ENCODE results near the gene HHIPL2. TPM values are rescaled to one million over a fixed set of nuclear protein-coding genes. Genes with fewer than 3 reads are reported as not detected.
"Not testable (repeated sequence)": the region's sequence is repeated elsewhere in the genome, so short reads cannot be mapped to it uniquely, and the experiment has no call there.

Gene HHIPL2
- total RNA-seq, 2 experiments from 2014 or later = 0.22 to 0.77 TPM

GRCh38 chr1:222522105-222522915 lies 25.6 kb downstream of the HHIPL2 start:
- Histone ChIP-seq H3K4me1 (ENCODE audit: insufficient read depth, low read length) (no peaks in the 10 kb centered on the region), H3K9me3 (ENCODE audit: control insufficient read depth in 1 of 2, insufficient read depth in 1 of 2, low read length in 2 of 2) (no peaks in the 10 kb centered on the region), H3K27me3 (ENCODE audit: control insufficient read depth in 1 of 2, insufficient read depth in 2 of 2, low read length in 2 of 2) (no peaks in the 10 kb centered on the region), H3K27ac (ENCODE audit: low read depth in 1 of 2, low read length in 2 of 2) (no peak overlapping the region), H3K36me3 (ENCODE audit: insufficient read depth, low read length) (no peaks in the 10 kb centered on the region), H3K4me3 (ENCODE audit: low read length) (no peak overlapping the region)
- TF ChIP-seq CTCF (IDR thresholded peaks at IDR 0.05) = no peak
- no peaks in the 10 kb centered on the region for H3K36me3 Mint-ChIP-seq (ENCODE audit: low read depth)
- H3K27ac Mint-ChIP-seq = no peak overlapping the region
- intact Hi-C loops (cut with DNase I, micrococcal nuclease) = no loop called here
- no peak overlapping the region for H3K4me3 Mint-ChIP-seq
- DNase-seq = no peak
- peaks cover 3% of the 10 kb centered on the region for H3K9me3 Mint-ChIP-seq
- ChIA-PET CTCF (no interaction called here), POLR2A (no interaction called here)
- H3K27me3 Mint-ChIP-seq = peaks cover 16% of the 10 kb centered on the region
- H3K4me1 Mint-ChIP-seq (ENCODE audit: low read depth) = no peaks in the 10 kb centered on the region
- ATAC-seq (ENCODE audit: poor library complexity) = no peak

- Histone ChIP-seq H3K9me3 (ENCODE audit: control insufficient read depth in 1 of 2, insufficient read depth in 1 of 2, low read length in 2 of 2) (no peaks in the 10 kb centered on the region), H3K36me3 (ENCODE audit: insufficient read depth, low read length) (no peaks in the 10 kb centered on the region)
- H3K9me3 Mint-ChIP-seq = no peaks in the 10 kb centered on the region
Observed at GRCh38 chr1:222521299-222522104, 26.4 kb downstream of the HHIPL2 start.

GRCh38 chr1:222489496-222489895 lies 58.4 kb downstream of the HHIPL2 start:
- intact Hi-C loops (cut with DNase I, micrococcal nuclease); H3K4me1 ChIP-seq (ENCODE audit: insufficient read depth, low read length); H3K27ac ChIP-seq (ENCODE audit: low read depth in 1 of 2, low read length in 2 of 2); H3K4me3 Mint-ChIP-seq; H3K27ac Mint-ChIP-seq; H3K27me3 Mint-ChIP-seq; CTCF ChIA-PET; H3K9me3 ChIP-seq (ENCODE audit: control insufficient read depth in 1 of 2, insufficient read depth in 1 of 2, low read length in 2 of 2); H3K4me1 Mint-ChIP-seq (ENCODE audit: low read depth); H3K36me3 ChIP-seq (ENCODE audit: insufficient read depth, low read length); H3K4me3 ChIP-seq (ENCODE audit: low read length); H3K9me3 Mint-ChIP-seq; POLR2A ChIA-PET; DNase-seq; H3K27me3 ChIP-seq (ENCODE audit: control insufficient read depth in 1 of 2, insufficient read depth in 2 of 2, low read length in 2 of 2); ATAC-seq (ENCODE audit: poor library complexity); H3K36me3 Mint-ChIP-seq (ENCODE audit: low read depth): not testable (repeated sequence)

More at GRCh38 chr1:222521299-222522104, 26.4 kb downstream of the HHIPL2 start:
- H3K27ac Mint-ChIP-seq = no peak overlapping the region
- peaks cover 9% of the 10 kb centered on the region for H3K27me3 Mint-ChIP-seq
- intact Hi-C loops (cut with DNase I, micrococcal nuclease) = no loop called here
- H3K36me3 Mint-ChIP-seq (ENCODE audit: low read depth) = no peaks in the 10 kb centered on the region
- Histone ChIP-seq H3K27me3 (ENCODE audit: control insufficient read depth in 1 of 2, insufficient read depth in 2 of 2, low read length in 2 of 2) (no peaks in the 10 kb centered on the region), H3K4me1 (ENCODE audit: insufficient read depth, low read length) (no peaks in the 10 kb centered on the region), H3K4me3 (ENCODE audit: low read length) (no peak overlapping the region), H3K27ac (ENCODE audit: low read depth in 1 of 2, low read length in 2 of 2) (no peak overlapping the region)
- H3K4me1 Mint-ChIP-seq (ENCODE audit: low read depth) = no peaks in the 10 kb centered on the region
- no peak overlapping the region for H3K4me3 Mint-ChIP-seq
- POLR2A ChIA-PET = no interaction called here
- CTCF ChIA-PET = no interaction called here
- DNase-seq (no peak), ATAC-seq (ENCODE audit: poor library complexity) (no peak)
- no peak for TF ChIP-seq CTCF (IDR thresholded peaks at IDR 0.05)

GRCh38 chr1:222487774-222488173 lies 60.1 kb downstream of the HHIPL2 start:
- intact Hi-C loops (cut with DNase I, micrococcal nuclease); H3K4me3 Mint-ChIP-seq; H3K27ac ChIP-seq (ENCODE audit: low read depth in 1 of 2, low read length in 2 of 2); CTCF ChIA-PET; H3K36me3 Mint-ChIP-seq (ENCODE audit: low read depth); ATAC-seq (ENCODE audit: poor library complexity); H3K9me3 ChIP-seq (ENCODE audit: control insufficient read depth in 1 of 2, insufficient read depth in 1 of 2, low read length in 2 of 2); H3K27me3 Mint-ChIP-seq; H3K4me3 ChIP-seq (ENCODE audit: low read length); H3K36me3 ChIP-seq (ENCODE audit: insufficient read depth, low read length); H3K4me1 Mint-ChIP-seq (ENCODE audit: low read depth); H3K27ac Mint-ChIP-seq; H3K9me3 Mint-ChIP-seq; H3K4me1 ChIP-seq (ENCODE audit: insufficient read depth, low read length); POLR2A ChIA-PET; H3K27me3 ChIP-seq (ENCODE audit: control insufficient read depth in 1 of 2, insufficient read depth in 2 of 2, low read length in 2 of 2); DNase-seq: not testable (repeated sequence)

GRCh38 chr1:222484005-222484404 lies 63.9 kb downstream of the HHIPL2 start:
- DNase-seq; H3K9me3 ChIP-seq (ENCODE audit: control insufficient read depth in 1 of 2, insufficient read depth in 1 of 2, low read length in 2 of 2); H3K36me3 ChIP-seq (ENCODE audit: insufficient read depth, low read length); ATAC-seq (ENCODE audit: poor library complexity); H3K27me3 Mint-ChIP-seq; CTCF ChIA-PET; H3K27ac Mint-ChIP-seq; H3K9me3 Mint-ChIP-seq; H3K4me3 Mint-ChIP-seq; H3K4me1 Mint-ChIP-seq (ENCODE audit: low read depth); H3K27ac ChIP-seq (ENCODE audit: low read depth in 1 of 2, low read length in 2 of 2); H3K36me3 Mint-ChIP-seq (ENCODE audit: low read depth); H3K27me3 ChIP-seq (ENCODE audit: control insufficient read depth in 1 of 2, insufficient read depth in 2 of 2, low read length in 2 of 2); POLR2A ChIA-PET; H3K4me1 ChIP-seq (ENCODE audit: insufficient read depth, low read length); intact Hi-C loops (cut with DNase I, micrococcal nuclease); H3K4me3 ChIP-seq (ENCODE audit: low read length): not testable (repeated sequence)

Measured in CD4-positive, alpha-beta T cell (primary cell).